Liver (tissue), 9 donors: ENCODE data around the gene KCTD16. TPM values are rescaled to one million over a fixed set of nuclear protein-coding genes. Genes with fewer than 3 reads are reported as not detected.

Experiments
- DNase-seq: peaks from one replicate; pipeline ENCODE4 v3.0.0-alpha.2; 2017; ENCODE audit warnings: low spot score
- H3K27ac ChIP-seq, 2 donors: one replicate each; pipeline ENCODE4 v1.7.0; 2013; ENCODE audit warnings: inconsistent platforms in 2 of 2, low read length in 2 of 2, control low read depth in 1 of 2, low read depth in 1 of 2, mild to moderate bottlenecking in 1 of 2
- H3K27me3 ChIP-seq, 4 donors: one replicate each; pipeline versions ENCODE4 v1.6.1 to v1.7.0; 2013; ENCODE audit warnings: low read length in 3 of 4, inconsistent platforms in 1 of 4, mild to moderate bottlenecking in 1 of 4, moderate library complexity in 1 of 4; ENCODE audit not compliant: control insufficient read depth in 4 of 4, insufficient read depth in 4 of 4
- H3K36me3 ChIP-seq, 4 donors: one replicate each; pipeline versions ENCODE4 v1.6.1 to v1.7.0; 2013; ENCODE audit warnings: low read length in 3 of 4, mild to moderate bottlenecking in 3 of 4, low read depth in 1 of 4, moderate library complexity in 1 of 4; ENCODE audit not compliant: control insufficient read depth in 4 of 4, insufficient read depth in 3 of 4
- H3K4me1 ChIP-seq, 4 donors: one replicate each; pipeline versions ENCODE4 v1.6.1 to v1.7.0; 2013; ENCODE audit warnings: low read length in 3 of 4, mild to moderate bottlenecking in 3 of 4, moderate library complexity in 1 of 4; ENCODE audit not compliant: control insufficient read depth in 4 of 4, insufficient read depth in 4 of 4
- H3K4me3 ChIP-seq, 3 donors: one replicate each; pipeline versions ENCODE4 v1.6.1 to v1.7.0; 2013; ENCODE audit warnings: low read length in 3 of 3, control low read depth in 1 of 3, low read depth in 1 of 3, mild to moderate bottlenecking in 1 of 3
- H3K9ac ChIP-seq, 2 donors: one replicate each; pipeline ENCODE4 v1.7.0; 2013; ENCODE audit warnings: low read length in 2 of 2, mild to moderate bottlenecking in 2 of 2, moderate library complexity in 2 of 2, control low read depth in 1 of 2, low read depth in 1 of 2
- H3K9me3 ChIP-seq, 4 donors: one replicate each; pipeline versions ENCODE4 v1.6.1 to v1.7.0; 2013; ENCODE audit warnings: low read length in 3 of 4; ENCODE audit not compliant: control insufficient read depth in 4 of 4
- CTCF ChIP-seq: fragments of 150-350 bp; IDR thresholded peaks from 2 replicates; pipeline ENCODE4 v1.5.1; 2017; ENCODE audit warnings: improper control_type of control experiment, low read depth, low read length; ENCODE audit not compliant: missing input control
- EGR1 ChIP-seq, 2 donors: IDR thresholded peaks; 2 replicates each; pipeline ENCODE4 v1.6.1; 2016 to 2018; ENCODE audit warnings: antibody characterized with exemption in 2 of 2, low read depth in 2 of 2
- FOXA1 ChIP-seq: IDR thresholded peaks from 2 replicates; pipeline ENCODE4 v1.6.1; 2016; ENCODE audit warnings: antibody characterized with exemption
- FOXA2 ChIP-seq: IDR thresholded peaks from 2 replicates; pipeline ENCODE4 v1.6.1; 2016; ENCODE audit warnings: antibody characterized with exemption
- GABPA ChIP-seq, 2 donors: IDR thresholded peaks in 1 of 2; conservative IDR thresholded peaks in 1 of 2; 2 replicates each; pipeline ENCODE4 v1.6.1; 2016; ENCODE audit warnings: antibody characterized with exemption in 2 of 2, mild to moderate bottlenecking in 1 of 2, moderate library complexity in 1 of 2
- HNF4A ChIP-seq, 2 donors: conservative IDR thresholded peaks; 2 replicates each; pipeline ENCODE4 v1.6.1; 2016; ENCODE audit warnings: antibody characterized with exemption in 2 of 2, mild to moderate bottlenecking in 2 of 2
- HNF4G ChIP-seq: IDR thresholded peaks from 2 replicates; pipeline ENCODE4 v1.6.1; 2016; ENCODE audit warnings: antibody characterized with exemption
- JUND ChIP-seq, 2 donors: IDR thresholded peaks; 2 replicates each; pipeline ENCODE4 v1.6.1; 2016; ENCODE audit warnings: antibody characterized with exemption in 2 of 2
- MAX ChIP-seq: IDR thresholded peaks from 2 replicates; pipeline ENCODE4 v1.6.1; 2016; ENCODE audit warnings: antibody characterized with exemption
- NR2F2 ChIP-seq: IDR thresholded peaks from 2 replicates; pipeline ENCODE4 v1.6.1; 2016; ENCODE audit warnings: antibody characterized with exemption
- RAD21 ChIP-seq, 2 donors: IDR thresholded peaks; 2 replicates each; pipeline ENCODE4 v1.6.1; 2016; ENCODE audit warnings: antibody characterized with exemption in 2 of 2, mild to moderate bottlenecking in 2 of 2
- RXRA ChIP-seq, 2 donors: IDR thresholded peaks; 2 replicates each; pipeline ENCODE4 v1.6.1; 2017 to 2018; ENCODE audit warnings: antibody characterized with exemption in 2 of 2, mild to moderate bottlenecking in 1 of 2
- SP1 ChIP-seq: IDR thresholded peaks from 2 replicates; pipeline ENCODE4 v1.6.1; 2018; ENCODE audit warnings: antibody characterized with exemption, mild to moderate bottlenecking
- TAF1 ChIP-seq: conservative IDR thresholded peaks from 2 replicates; pipeline ENCODE4 v1.6.1; 2016; ENCODE audit warnings: antibody characterized with exemption, mild to moderate bottlenecking
- YY1 ChIP-seq: IDR thresholded peaks from 2 replicates; pipeline ENCODE4 v1.6.1; 2016; ENCODE audit warnings: antibody characterized with exemption, mild to moderate bottlenecking
- ZBTB33 ChIP-seq: IDR thresholded peaks from 2 replicates; pipeline ENCODE4 v1.6.1; 2016; ENCODE audit warnings: antibody characterized with exemption
- WGBS: extraction: QIAGEN DNeasy Blood & Tissue Kit; methylation state at CpG from one replicate; pipeline ENCODE4 v1.1.7; 2013; 5-methylcytosine and 5-hydroxymethylcytosine counted together
- polyA plus RNA-seq, 2 donors: library from polyadenylated mRNA; stranded (reverse) in 1 of 2; unstranded in 1 of 2; fragments of 200-250 nt in 1 of 2; fragments of >200 nt in 1 of 2; fragmentation: Nextera tagmentation in 1 of 2; extraction: Ambion mirVana in 1 of 2; gene quantifications; one replicate each; pipeline versions ENCODE4 v1.2.1 to v1.2.3, GENCODE V29; 2013 to 2015
- total RNA-seq, 2 donors: library from RNA; depleted of rRNA; stranded (reverse); fragments of >200 nt; gene quantifications; one replicate each; pipeline ENCODE4 v1.2.3, GENCODE V29; 2014
- TF ChIP-seq, protein P1 (sequence below): IDR thresholded peaks from 2 replicates; pipeline ENCODE4 v1.6.1; 2016; ENCODE audit warnings: antibody characterized with exemption
- TF ChIP-seq, protein P2 (sequence below): IDR thresholded peaks from 2 replicates; pipeline ENCODE4 v1.6.1; 2016; ENCODE audit warnings: antibody characterized with exemption, mild to moderate bottlenecking
- donor health status: healthy.
- donor health status: healthy.
- donor health status: healthy.
- donor health status: healthy.
- donor health status: healthy.

KCTD16 gene
- total and polyA plus RNA-seq, 4 donors = under 0.01 to 0.05 (median 0.01) TPM; not detected in 1

DNA sequence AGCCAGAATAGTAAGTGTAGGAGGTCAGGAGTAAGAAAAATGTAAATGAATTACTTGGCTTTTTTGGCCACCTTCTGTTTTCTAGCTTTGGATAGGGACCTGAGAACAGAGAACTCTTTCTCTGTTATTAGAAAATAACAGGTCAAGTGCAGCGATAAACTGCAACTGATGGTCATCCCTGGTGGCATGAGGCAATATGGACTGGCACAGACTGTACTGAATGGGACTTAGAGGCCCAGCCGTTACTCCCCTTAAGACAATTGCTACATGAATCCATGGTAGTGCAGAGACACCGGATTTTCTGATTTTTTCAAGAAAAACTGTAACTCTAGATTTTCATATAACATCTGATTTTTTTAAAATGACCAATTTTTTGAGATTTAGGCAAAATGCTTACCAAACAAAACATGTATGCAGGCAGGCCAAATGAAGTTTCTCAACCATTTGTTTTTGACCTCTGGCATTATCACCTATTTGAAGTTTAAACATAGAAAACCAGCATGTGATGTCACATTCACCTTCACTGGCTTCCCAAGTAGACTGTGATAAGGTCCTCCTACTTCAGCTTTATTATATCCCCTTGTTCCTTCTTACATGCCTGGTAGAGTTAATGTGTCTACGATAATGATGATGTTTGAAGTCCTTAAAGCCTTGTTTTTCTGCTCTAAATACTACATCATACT, 262.6 kb downstream of the KCTD16 start:
- no peak overlapping the region for H3K4me3 ChIP-seq
- H3K9ac ChIP-seq = no peak overlapping the region
- no peak overlapping the region for H3K27ac ChIP-seq
- 67% methylated on average over 4 of the region's 4 CpGs for WGBS
- no peaks in the 10 kb centered on the region for H3K9me3 ChIP-seq
- no peak for DNase-seq
- TF ChIP-seq EGR1 (IDR thresholded peaks at IDR 0.05; ENCODE audit: low read depth in 2 of 2) = no peak
- no peak for TF ChIP-seq FOXA1
- no peak for TF ChIP-seq FOXA2
- no peak for TF ChIP-seq MAX
- no peak for TF ChIP-seq YY1
- no peak for TF ChIP-seq SP1
- TF ChIP-seq TAF1 = no peak
- no peak for TF ChIP-seq CTCF
- no peak for TF ChIP-seq HNF4A (conservative IDR thresholded peaks at IDR 0.05)
- TF ChIP-seq RXRA (IDR thresholded peaks at IDR 0.05) = no peak
- TF ChIP-seq NR2F2 = no peak
- TF ChIP-seq, protein P1, sequence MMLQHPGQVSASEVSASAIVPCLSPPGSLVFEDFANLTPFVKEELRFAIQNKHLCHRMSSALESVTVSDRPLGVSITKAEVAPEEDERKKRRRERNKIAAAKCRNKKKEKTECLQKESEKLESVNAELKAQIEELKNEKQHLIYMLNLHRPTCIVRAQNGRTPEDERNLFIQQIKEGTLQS = no peak
- TF ChIP-seq HNF4G = no peak
- no peak for TF ChIP-seq JUND (IDR thresholded peaks at IDR 0.05)
- TF ChIP-seq GABPA (IDR thresholded peaks at IDR 0.05 in 1 of 2, conservative IDR thresholded peaks at IDR 0.05 in 1 of 2) = no peak
- TF ChIP-seq, protein P2, sequence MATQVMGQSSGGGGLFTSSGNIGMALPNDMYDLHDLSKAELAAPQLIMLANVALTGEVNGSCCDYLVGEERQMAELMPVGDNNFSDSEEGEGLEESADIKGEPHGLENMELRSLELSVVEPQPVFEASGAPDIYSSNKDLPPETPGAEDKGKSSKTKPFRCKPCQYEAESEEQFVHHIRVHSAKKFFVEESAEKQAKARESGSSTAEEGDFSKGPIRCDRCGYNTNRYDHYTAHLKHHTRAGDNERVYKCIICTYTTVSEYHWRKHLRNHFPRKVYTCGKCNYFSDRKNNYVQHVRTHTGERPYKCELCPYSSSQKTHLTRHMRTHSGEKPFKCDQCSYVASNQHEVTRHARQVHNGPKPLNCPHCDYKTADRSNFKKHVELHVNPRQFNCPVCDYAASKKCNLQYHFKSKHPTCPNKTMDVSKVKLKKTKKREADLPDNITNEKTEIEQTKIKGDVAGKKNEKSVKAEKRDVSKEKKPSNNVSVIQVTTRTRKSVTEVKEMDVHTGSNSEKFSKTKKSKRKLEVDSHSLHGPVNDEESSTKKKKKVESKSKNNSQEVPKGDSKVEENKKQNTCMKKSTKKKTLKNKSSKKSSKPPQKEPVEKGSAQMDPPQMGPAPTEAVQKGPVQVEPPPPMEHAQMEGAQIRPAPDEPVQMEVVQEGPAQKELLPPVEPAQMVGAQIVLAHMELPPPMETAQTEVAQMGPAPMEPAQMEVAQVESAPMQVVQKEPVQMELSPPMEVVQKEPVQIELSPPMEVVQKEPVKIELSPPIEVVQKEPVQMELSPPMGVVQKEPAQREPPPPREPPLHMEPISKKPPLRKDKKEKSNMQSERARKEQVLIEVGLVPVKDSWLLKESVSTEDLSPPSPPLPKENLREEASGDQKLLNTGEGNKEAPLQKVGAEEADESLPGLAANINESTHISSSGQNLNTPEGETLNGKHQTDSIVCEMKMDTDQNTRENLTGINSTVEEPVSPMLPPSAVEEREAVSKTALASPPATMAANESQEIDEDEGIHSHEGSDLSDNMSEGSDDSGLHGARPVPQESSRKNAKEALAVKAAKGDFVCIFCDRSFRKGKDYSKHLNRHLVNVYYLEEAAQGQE = no peak
- no peak for TF ChIP-seq RAD21 (IDR thresholded peaks at IDR 0.05)
- no peak for TF ChIP-seq ZBTB33
- peaks cover 0 to 5% (median under 1%) of the 10 kb centered on the region in 4 donors for H3K4me1 ChIP-seq
- no peaks in the 10 kb centered on the region for H3K27me3 ChIP-seq
- no peaks in the 10 kb centered on the region for H3K36me3 ChIP-seq
